Esophagus muscularis mucosa (tissue), 4 donors: ENCODE results near the gene THADA.

ENCODE experiments used
- EP300 ChIP-seq: sonication (generic); formaldehyde crosslinking; IDR thresholded peaks from one replicate; pipeline ENCODE4 v1.6.1; 2017; ENCODE audit warnings: antibody characterized with exemption
- POLR2A ChIP-seq: fragments of 450-650 bp; IDR thresholded peaks from one replicate; pipeline ENCODE4 v1.6.1; 2017; ENCODE audit warnings: antibody characterized with exemption, moderate library complexity, mild to moderate bottlenecking, low read depth
- POLR2AphosphoS5 ChIP-seq, 2 donors: sonication (generic); formaldehyde crosslinking; IDR thresholded peaks; one replicate each; pipeline ENCODE4 v1.6.1; 2017; ENCODE audit warnings: antibody characterized with exemption in 2 of 2
- TF ChIP-seq, protein P1 (sequence below), 3 experiments: fragments of 200-600 bp in 2 of 3; fragments of 450-650 bp in 1 of 3; sonication (generic) in 2 of 3; IDR thresholded peaks; one replicate each; pipeline ENCODE4 v1.5.1; 2017 to 2019; ENCODE audit warnings: antibody characterized with exemption in 3 of 3, mild to moderate bottlenecking in 2 of 3, moderate library complexity in 1 of 3

DNA sequence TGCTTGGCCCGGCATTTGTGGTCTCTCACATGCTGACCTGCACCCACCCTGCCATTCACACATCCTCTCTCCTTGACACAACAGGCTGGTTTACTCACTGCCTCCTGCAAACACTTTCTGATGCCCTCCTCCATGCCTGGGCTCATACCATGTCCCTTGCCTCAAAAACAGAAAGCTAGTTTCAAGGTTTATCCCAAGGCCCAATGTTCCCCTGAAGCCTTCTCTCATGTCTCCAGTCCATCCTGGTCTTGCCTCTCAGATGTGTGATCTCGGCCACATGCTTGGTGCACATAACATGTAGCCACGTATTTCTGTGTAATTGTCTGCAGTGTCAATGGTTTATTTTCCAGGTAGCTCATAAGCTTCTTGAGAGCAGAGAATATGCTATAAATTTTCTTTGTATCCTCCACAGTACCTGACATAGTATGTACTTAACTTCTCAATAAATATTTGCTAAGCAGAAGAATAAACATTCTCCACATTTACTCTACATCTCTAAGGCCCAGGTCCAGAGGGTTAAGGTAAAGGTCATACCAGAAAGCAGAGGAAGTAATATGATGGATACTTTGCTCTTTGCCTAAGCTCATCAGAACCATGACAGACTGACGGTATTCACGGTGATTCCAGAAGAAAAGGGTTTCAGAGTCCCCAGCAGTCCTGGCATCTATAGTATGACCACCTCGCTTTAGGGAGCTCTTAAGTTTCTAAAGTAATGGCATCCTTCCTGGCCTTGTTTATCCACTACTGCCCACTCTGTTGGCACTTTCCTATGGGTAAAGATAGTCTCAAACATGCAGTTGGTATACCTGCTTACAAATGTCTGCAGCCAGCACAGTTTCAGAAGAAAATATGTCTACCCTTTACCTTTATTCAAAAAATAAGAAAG is 206.0 kb downstream of the THADA start:
- TF ChIP-seq, protein P1, sequence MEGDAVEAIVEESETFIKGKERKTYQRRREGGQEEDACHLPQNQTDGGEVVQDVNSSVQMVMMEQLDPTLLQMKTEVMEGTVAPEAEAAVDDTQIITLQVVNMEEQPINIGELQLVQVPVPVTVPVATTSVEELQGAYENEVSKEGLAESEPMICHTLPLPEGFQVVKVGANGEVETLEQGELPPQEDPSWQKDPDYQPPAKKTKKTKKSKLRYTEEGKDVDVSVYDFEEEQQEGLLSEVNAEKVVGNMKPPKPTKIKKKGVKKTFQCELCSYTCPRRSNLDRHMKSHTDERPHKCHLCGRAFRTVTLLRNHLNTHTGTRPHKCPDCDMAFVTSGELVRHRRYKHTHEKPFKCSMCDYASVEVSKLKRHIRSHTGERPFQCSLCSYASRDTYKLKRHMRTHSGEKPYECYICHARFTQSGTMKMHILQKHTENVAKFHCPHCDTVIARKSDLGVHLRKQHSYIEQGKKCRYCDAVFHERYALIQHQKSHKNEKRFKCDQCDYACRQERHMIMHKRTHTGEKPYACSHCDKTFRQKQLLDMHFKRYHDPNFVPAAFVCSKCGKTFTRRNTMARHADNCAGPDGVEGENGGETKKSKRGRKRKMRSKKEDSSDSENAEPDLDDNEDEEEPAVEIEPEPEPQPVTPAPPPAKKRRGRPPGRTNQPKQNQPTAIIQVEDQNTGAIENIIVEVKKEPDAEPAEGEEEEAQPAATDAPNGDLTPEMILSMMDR (IDR thresholded peaks at IDR 0.05), result no peak
- TF ChIP-seq POLR2AphosphoS5 (IDR thresholded peaks at IDR 0.05) (no peak), EP300 (no peak), POLR2A (no peak)
